Thyroid gland (tissue), 4 donors: ENCODE data around the gene POC1B. TPM values are rescaled to one million over a fixed set of nuclear protein-coding genes. Genes with fewer than 3 reads are reported as not detected.

Source experiments
- DNase-seq, 2 donors: peaks; one replicate each; pipeline ENCODE4 v3.0.0-alpha.2; 2019
- H3K27ac ChIP-seq, 3 donors: fragments of 200-600 bp; sonication (generic); 1 replicate in 2 of 3; 2 replicates in 1 of 3; pipeline ENCODE4 v1.5.1; 2016 to 2019; ENCODE audit warnings: mild to moderate bottlenecking in 1 of 3, moderate library complexity in 1 of 3
- H3K27me3 ChIP-seq: fragments of 200-600 bp; sonication (generic); one replicate; pipeline ENCODE4 v1.5.1; 2019
- H3K36me3 ChIP-seq, 2 donors: fragments of 200-600 bp; sonication (generic); one replicate each; pipeline ENCODE4 v1.5.1; 2016 to 2019
- H3K4me1 ChIP-seq, 2 donors: fragments of 200-600 bp; sonication (generic); one replicate each; pipeline ENCODE4 v1.5.1; 2017 to 2019
- H3K4me3 ChIP-seq, 3 donors: fragments of 200-600 bp; sonication (generic); replicated peaks in 1 of 3; 1 replicate in 2 of 3; 2 replicates in 1 of 3; pipeline ENCODE4 v1.5.1; 2016; ENCODE audit warnings: mild to moderate bottlenecking in 1 of 3
- H3K9me3 ChIP-seq: fragments of 200-600 bp; sonication (generic); one replicate; pipeline ENCODE4 v1.5.1; 2017
- CTCF ChIP-seq, 6 experiments: fragments of 200-600 bp in 3 of 6; fragments of 450-650 bp in 3 of 6; sonication (generic) in 3 of 6; IDR thresholded peaks; one replicate each; pipeline ENCODE4 v1.5.1; 2016 to 2019; ENCODE audit warnings: antibody characterized with exemption in 6 of 6, mild to moderate bottlenecking in 2 of 6, inconsistent platforms in 1 of 6, moderate library complexity in 1 of 6
- POLR2A ChIP-seq, 2 donors: fragments of 450-650 bp; IDR thresholded peaks; one replicate each; pipeline ENCODE4 v1.6.1; 2017; ENCODE audit warnings: antibody characterized with exemption in 2 of 2, mild to moderate bottlenecking in 2 of 2, moderate library complexity in 1 of 2
- WGBS, 2 donors: methylation state at CpG; one replicate each; pipeline ENCODE4 v1.1.5; 2017; 5-methylcytosine and 5-hydroxymethylcytosine counted together
- intact Hi-C: fragments of 100-400 bp; cut with DNase I; formaldehyde crosslinking; loops from one replicate; pipeline ENCODE4 v1.15.1; 2023
- total RNA-seq, 4 donors: library from RNA; depleted of rRNA; stranded (reverse); fragments of >200 nt; gene quantifications; one replicate each; pipeline ENCODE4 v1.2.3, GENCODE V29; 2016

The POC1B gene
- total RNA-seq, 4 donors from 2014 or later: 21.2 to 38.3 (median 27.2) TPM

- Histone ChIP-seq H3K9me3 (no peaks in the 10 kb centered on the region), H3K27me3 (no peaks in the 10 kb centered on the region), H3K4me1 (no peaks in the 10 kb centered on the region), H3K27ac (no peak overlapping the region), H3K36me3 (no peaks in the 10 kb centered on the region), H3K4me3 (no peak overlapping the region)
- no peak for DNase-seq
- 78 to 80% methylated on average over 3 of the region's 3 CpGs for WGBS, 2 donors
- intact Hi-C loops: no loop called here
- TF ChIP-seq POLR2A (IDR thresholded peaks at IDR 0.05) (no peak), CTCF (IDR thresholded peaks at IDR 0.05) (no peak)
Observed at GRCh38 chr12:89417246-89417977, 108.4 kb downstream of the POC1B start.

GRCh38 chr12:89416049-89416792 lies 109.6 kb downstream of the POC1B start:
- Histone ChIP-seq H3K4me1 (no peaks in the 10 kb centered on the region), H3K4me3 (no peak overlapping the region), H3K9me3 (no peaks in the 10 kb centered on the region), H3K36me3 (no peaks in the 10 kb centered on the region), H3K27me3 (no peaks in the 10 kb centered on the region), H3K27ac (no peak overlapping the region)
- no peak for TF ChIP-seq CTCF (IDR thresholded peaks at IDR 0.05)
- no peak for TF ChIP-seq POLR2A (IDR thresholded peaks at IDR 0.05)
- WGBS, 2 donors: 92 to 94% methylated on average over 6 of the region's 6 CpGs
- DNase-seq: no peak
- intact Hi-C loops: no loop called here

- no peaks in the 10 kb centered on the region for H3K4me1 ChIP-seq
- no peaks in the 10 kb centered on the region for H3K9me3 ChIP-seq
- 94 to 96% methylated on average over 2 of the region's 2 CpGs for WGBS, 2 donors
- TF ChIP-seq CTCF (IDR thresholded peaks at IDR 0.05) (no peak), POLR2A (IDR thresholded peaks at IDR 0.05) (no peak)
- intact Hi-C loops: no loop called here
- H3K4me3 ChIP-seq: no peak overlapping the region
- H3K27ac ChIP-seq: no peak overlapping the region
- H3K27me3 ChIP-seq: no peaks in the 10 kb centered on the region
- no peaks in the 10 kb centered on the region for H3K36me3 ChIP-seq
- DNase-seq: no peak
Observed at GRCh38 chr12:89414851-89415250, 111.0 kb downstream of the POC1B start.

- no peaks in the 10 kb centered on the region for H3K36me3 ChIP-seq
- no peak overlapping the region for H3K4me3 ChIP-seq
- no peak for TF ChIP-seq POLR2A (IDR thresholded peaks at IDR 0.05)
- no peak for TF ChIP-seq CTCF (IDR thresholded peaks at IDR 0.05)
- no peaks in the 10 kb centered on the region for H3K27me3 ChIP-seq
- WGBS, 2 donors: 81 to 87% methylated on average over 3 of the region's 3 CpGs
- intact Hi-C loops: no loop called here
- no peak overlapping the region for H3K27ac ChIP-seq
- no peak for DNase-seq
- no peaks in the 10 kb centered on the region for H3K4me1 ChIP-seq
- no peaks in the 10 kb centered on the region for H3K9me3 ChIP-seq
Observed at GRCh38 chr12:89414322-89414721, 111.5 kb downstream of the POC1B start.

- Histone ChIP-seq H3K4me1 (no peaks in the 10 kb centered on the region), H3K27ac (no peak overlapping the region), H3K27me3 (no peaks in the 10 kb centered on the region), H3K36me3 (no peaks in the 10 kb centered on the region), H3K4me3 (no peak overlapping the region), H3K9me3 (no peaks in the 10 kb centered on the region)
- 92 to 98% methylated on average over 3 of the region's 3 CpGs for WGBS, 2 donors
- no peak for TF ChIP-seq CTCF (IDR thresholded peaks at IDR 0.05)
- TF ChIP-seq POLR2A (IDR thresholded peaks at IDR 0.05): no peak
- intact Hi-C loops: no loop called here
- DNase-seq: no peak
Observed at GRCh38 chr12:89413234-89413633, 112.6 kb downstream of the POC1B start.
